NCI-H187 (cell line): ENCODE measurements around the gene THRB.
"Not testable (repeated sequence)": the region's sequence is repeated elsewhere in the genome, so short reads cannot be mapped to it uniquely, and the experiment has no call there.

ENCODE experiments used
- DNase-seq, 2 experiments: peaks; one replicate each; lab custom pipeline; 2025; lab: John Stamatoyannopoulos, UW

THRB gene

GRCh38 chr3:24094818-24095217 lies 399.8 kb downstream of the THRB start:
- DNase-seq: not testable (repeated sequence)

GRCh38 chr3:24088782-24089181 lies 405.9 kb downstream of the THRB start:
- no peak for DNase-seq

- DNase-seq: no peak
These were observed 407.2 kb downstream of the THRB start for GRCh38 chr3:24087469-24087868.

- peak; percentile 45 to 70 for DNase-seq
These were observed 407.8 kb downstream of the THRB start for GRCh38 chr3:24086617-24087404.

- no peak for DNase-seq
These were observed 408.4 kb downstream of the THRB start for GRCh38 chr3:24086206-24086605.

DNA sequence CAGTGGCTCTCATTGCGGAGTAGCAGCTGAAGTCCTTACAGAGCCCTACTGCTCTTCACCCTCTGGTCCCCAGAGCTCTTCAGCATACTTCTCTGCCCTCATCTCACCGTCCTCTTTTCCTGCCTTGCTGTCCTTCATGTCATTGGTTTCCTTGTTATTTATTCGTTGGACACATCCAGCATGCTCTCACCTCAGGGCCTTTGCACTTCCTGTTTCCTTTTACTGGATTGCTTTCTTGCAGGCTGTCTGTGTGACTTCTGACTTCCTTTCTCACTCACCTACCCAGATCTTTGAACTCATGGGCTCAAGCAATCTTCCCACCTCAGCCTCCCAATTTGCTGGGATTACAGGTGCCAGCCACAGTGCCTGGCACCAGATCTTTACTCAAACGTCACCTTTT lies 422.5 kb downstream of the THRB start:
- no peak for DNase-seq

DNA sequence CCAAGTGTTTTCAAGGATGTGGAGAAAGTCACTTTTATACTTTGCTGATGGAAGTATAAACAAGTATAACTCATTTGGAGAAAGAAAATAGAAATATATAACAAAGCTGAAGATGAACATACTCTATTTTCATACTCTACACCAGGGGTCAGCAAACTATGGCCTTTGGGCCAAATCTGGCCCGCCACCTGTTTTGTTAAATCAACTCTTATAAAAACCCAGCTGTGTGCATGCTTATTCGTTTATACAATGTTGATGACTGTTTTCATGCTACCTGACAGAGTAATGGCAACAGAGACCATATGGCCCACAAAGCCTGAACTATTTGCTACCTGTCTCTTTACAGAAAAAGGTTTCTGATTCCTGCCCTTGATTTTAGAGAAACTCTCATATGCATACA lies 425.6 kb downstream of the THRB start:
- DNase-seq: no peak

DNA sequence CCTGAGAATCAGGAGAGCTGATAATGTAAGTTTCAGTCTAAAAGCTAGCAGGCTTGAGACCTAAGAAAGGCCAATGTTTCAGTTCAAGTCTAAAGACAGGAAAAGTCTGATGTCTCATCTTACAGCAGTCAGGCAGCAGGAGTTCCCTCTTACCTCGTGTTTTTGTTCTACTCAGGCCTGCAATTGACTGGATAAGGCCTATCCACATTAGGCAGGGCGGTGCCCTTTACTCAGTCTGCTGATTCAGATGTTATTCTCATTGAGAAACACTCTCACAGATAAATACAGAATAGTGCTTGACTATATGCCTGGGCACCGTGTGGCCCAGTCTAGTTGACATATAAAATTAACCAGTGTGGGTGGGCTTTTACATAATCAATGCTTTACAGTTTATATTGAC lies 427.2 kb downstream of the THRB start:
- DNase-seq: no peak
